SK-MEL-5 (cell line): ENCODE measurements around the gene SNTG2. TPM values are rescaled to one million over a fixed set of nuclear protein-coding genes. Genes with fewer than 3 reads are reported as not detected.

Source experiments
- DNase-seq: peaks from one replicate; pipeline ENCODE4 v3.0.0-alpha.2; 2016; ENCODE audit warnings: low read depth, low spot score
- in situ Hi-C: cut with HindIII; loops from 2 replicates; pipeline ENCODE4 v1.10.0; 2016; ENCODE audit warnings: low sequenced_read_pairs, high pct_unique_total_duplicates, low pct_unique_long_range_greater_than_20kb
- total RNA-seq: library from RNA; depleted of rRNA; stranded (reverse); fragments of >200 nt; shearing (Covaris generic); gene quantifications from 2 replicates; pipeline ENCODE4 v1.2.3, GENCODE V29; 2014

The SNTG2 gene
- total RNA-seq, 1 experiment from 2014 or later, result not detected

DNA sequence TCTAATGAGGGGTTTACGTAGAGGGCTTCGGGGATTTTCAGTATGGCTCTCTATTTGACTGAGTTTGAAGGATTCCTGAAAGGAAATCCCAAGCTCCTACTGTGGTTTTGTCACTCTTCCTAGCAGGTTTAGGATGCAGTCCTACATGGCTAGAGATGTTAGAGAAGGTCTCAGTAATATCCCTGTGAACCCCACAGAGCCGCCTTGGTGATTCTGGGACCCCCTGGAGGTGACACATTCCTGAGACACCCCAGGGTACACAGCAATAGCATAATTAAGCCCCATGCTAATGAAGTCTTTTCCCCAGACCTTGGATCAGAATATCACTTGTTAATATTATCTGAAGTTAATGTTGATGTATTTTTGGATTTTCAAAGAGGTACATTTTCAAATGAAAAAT is 103.8 kb downstream of the SNTG2 start:
- in situ Hi-C loops, result no loop called here
- no peak for DNase-seq

DNA sequence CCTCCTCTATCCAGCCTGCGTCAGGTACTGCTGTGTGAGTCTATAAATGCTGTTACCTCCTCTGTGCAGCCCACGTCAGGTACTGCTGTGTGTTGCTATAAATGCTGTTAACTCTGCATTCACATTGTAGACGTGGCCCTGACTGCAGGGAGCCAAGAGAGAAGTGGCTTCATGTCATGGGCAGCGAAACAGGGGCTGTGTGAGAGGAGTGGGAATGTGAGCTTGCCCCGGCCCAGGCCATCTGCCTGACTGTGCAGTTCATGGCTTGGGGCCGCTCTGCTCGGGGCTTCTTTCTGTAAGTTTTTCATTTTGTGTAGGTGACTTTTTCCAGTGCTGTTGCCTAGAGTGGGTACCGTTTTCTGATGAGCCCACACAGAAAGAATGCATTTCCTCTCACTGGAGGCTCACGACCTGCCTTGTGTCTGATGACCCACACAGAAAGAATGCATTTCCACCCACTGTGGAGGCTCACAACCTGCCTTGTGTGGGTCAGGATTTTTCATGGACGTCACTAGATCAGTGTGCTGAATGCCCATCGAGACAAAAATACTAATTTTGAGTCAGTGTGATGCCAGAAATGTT is 104.5 kb downstream of the SNTG2 start:
- in situ Hi-C loops, result no loop called here
- DNase-seq, result no peak

DNA sequence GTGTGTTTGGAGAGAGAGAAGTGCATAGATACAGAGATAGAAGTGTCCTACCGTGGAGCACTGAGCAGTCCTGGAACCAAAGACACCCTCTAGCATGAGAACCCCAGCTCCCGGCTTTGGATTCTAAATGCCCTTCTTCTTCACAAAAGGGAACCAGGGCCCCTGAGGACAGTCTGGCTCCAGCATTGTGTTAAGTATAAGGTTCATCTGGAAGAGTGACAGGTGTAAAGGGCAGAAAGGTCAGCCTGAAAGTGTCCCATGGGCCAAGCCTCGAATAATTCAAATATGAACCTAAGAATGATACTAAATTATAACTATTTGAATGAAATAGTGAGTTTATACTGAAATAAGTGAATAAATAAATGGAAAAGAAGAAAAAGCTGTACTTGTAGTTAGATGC is 109.7 kb downstream of the SNTG2 start:
- no peak for DNase-seq
- in situ Hi-C loops, result no loop called here

DNA sequence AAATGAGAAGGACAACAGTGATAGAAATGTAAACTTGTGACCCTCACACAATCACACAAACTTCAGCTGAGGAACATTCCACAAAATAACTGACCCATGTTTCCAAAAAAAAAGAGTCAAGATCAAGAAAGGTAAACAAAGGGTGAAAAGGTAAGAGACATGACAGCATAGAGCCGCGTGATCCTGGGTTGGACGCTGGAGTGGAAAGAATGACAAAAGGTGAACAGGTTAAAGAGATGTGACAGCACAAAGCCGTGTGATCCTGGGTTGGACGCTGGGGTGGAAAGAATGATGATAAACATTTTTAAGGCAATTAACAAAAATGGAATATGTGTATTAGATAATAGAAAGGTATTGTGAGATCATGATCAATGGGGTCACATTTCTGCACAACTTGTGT is 110.3 kb downstream of the SNTG2 start:
- in situ Hi-C loops, result no loop called here
- no peak for DNase-seq

DNA sequence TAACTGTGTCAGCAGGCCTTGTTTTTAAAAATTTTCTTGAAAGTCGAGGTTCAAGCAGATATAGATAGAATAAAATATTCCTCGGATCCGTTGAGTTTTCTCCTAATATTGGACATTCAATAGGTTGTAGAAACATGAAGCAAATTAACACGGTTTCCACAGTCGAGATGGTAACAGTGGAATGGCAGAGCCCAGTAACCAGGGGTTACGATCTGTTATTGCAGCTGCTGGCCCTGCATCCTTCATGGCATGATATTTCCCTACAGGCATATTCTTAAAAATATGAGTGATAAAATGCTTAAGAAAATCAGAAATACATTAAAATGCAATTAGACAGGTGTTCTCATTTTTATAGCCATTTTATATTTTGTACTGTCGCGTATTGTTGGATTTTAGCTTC is 117.6 kb downstream of the SNTG2 start:
- in situ Hi-C loops, result no loop called here

DNA sequence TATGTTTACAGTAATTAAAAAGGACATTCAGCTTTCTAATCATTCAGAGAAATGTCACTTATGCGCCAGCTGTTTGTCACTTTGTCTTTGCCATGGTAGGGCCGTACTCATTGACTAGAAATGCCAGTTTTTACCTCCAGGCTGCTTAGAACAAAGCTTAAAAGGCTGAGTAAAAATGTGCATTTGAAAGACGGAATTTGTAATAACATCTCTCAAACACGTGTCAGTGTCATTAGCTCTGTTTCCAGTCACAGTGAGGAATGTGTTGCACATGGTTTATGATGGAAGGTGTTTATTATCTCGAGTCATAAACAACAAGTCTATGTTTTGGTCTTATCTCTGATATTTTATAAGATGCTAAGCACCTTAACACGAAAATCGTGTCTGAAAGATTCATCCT is 118.2 kb downstream of the SNTG2 start:
- DNase-seq, result no peak
- in situ Hi-C loops, result no loop called here

More for the DNA sequence above, 117.6 kb downstream of the SNTG2 start:
- no peak for DNase-seq

DNA sequence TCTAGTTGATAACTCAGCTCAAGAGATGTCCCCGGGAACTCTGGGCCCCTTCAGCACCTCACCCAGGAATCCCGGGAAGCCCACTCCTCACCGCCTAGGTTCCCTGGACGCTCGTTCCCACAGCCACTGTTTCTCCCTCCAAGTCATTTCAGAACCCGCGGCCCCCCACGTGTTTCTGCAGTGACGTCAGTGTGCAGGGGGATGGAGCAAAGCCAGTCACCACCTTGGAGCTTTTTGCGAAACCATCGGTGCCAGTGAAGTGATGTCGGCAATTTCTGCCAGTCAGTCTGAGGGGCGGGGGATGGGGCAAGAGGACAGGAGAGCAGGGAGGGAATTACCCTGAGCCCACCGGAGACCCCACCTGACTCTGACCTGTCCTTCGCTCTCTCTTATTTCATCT is 119.2 kb downstream of the SNTG2 start:
- no peak for DNase-seq
- in situ Hi-C loops, result no loop called here

DNA sequence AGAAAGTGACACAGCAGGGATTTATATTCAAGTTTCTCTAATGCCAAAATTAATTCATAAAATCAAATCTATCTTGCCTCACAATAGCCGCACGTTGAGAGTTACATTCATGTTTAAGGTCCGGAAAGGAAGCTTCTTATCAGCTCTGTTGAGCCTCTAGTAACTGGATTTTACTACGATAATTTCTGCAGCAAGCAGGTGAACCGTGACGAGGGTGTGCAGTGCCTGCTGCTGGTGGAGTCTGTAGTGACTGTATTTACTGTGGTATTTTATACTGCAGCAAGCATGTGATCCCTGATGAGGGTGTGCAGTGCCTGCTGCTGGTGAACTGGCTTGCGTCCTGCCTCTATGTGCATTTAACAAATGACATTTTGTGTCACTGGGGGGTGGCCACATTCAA is 120.0 kb downstream of the SNTG2 start:
- in situ Hi-C loops, result no loop called here
- no peak for DNase-seq

DNA sequence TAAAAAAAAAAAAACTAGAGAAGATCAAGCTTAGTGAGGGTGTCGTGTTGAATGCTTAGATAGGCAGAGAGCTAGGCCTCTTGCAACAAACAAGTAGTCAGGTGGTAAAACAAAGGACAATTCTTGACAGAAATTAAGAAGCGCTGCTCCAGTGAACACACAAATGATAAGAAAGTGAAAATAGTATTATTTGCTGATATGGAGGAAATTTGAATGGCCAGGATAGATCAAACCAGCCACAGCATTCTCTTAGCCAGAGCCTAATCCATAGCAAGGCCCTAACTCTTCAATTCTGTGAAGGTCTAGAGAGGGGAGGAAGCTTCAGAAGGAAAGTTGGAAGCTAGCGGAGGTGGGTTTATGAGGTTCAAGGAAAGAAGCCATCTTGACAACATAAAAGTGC is 121.0 kb downstream of the SNTG2 start:
- in situ Hi-C loops, result no loop called here
- DNase-seq, result no peak

DNA sequence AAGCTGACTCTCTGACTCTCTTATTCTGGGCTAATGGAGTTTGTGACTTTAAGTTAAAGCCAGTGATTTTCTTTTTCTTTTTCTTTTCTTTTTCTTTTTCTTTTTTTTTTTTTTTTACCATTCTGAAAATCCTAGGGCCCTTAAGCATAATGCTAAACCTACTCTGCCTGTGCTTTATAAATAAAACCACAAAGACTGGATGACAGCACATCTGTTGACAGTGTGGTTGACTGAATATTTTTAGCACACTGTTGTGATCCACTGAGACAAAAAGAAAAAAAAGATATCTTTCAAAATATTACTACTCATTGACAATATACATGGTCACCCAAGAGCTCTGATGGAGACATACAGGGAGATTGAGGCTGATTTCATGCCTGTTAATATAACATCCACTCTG is 121.6 kb downstream of the SNTG2 start:
- in situ Hi-C loops, result no loop called here

DNA sequence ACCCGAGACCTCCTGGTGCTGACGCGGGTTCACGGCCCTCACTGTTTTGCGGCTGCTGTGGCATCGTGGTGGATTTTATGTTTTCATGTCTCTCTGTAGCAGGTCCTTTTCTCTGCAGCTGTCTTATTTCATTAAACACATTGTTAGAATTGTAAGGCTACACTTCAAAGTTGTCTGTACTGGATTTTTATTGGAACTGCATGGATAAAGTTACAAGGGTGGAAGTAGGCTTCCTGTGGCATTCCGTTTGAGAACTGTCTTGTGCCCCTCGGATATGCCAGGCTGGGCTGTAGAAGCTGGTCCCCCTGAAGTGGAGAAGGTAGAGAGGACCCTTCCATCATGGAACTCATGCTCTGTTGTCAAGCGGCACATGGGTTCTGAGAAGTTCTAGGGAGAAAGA is 127.3 kb downstream of the SNTG2 start:
- in situ Hi-C loops, result no loop called here
- no peak for DNase-seq

More for the DNA sequence above, 121.6 kb downstream of the SNTG2 start:
- DNase-seq, result no peak

DNA sequence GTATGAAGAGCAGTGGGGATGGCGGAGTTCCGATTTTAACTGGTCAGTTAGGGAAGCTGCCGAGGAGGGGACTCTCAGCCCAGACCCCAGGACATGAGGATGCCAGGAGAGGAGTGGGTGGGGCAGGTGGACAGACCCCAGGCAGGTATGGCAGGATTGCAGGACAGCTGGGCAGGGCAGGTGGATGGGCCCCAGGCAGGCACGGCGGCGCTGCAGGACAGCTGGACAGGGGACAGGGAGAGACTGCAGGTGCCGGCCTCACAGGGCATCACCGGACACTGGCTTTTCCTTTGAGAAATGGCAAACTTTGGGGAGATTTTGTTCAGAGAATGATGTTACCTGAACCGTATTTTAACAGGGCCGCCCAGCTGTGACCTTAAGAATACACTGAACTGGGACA is 127.7 kb downstream of the SNTG2 start:
- in situ Hi-C loops, result no loop called here
- no peak for DNase-seq

DNA sequence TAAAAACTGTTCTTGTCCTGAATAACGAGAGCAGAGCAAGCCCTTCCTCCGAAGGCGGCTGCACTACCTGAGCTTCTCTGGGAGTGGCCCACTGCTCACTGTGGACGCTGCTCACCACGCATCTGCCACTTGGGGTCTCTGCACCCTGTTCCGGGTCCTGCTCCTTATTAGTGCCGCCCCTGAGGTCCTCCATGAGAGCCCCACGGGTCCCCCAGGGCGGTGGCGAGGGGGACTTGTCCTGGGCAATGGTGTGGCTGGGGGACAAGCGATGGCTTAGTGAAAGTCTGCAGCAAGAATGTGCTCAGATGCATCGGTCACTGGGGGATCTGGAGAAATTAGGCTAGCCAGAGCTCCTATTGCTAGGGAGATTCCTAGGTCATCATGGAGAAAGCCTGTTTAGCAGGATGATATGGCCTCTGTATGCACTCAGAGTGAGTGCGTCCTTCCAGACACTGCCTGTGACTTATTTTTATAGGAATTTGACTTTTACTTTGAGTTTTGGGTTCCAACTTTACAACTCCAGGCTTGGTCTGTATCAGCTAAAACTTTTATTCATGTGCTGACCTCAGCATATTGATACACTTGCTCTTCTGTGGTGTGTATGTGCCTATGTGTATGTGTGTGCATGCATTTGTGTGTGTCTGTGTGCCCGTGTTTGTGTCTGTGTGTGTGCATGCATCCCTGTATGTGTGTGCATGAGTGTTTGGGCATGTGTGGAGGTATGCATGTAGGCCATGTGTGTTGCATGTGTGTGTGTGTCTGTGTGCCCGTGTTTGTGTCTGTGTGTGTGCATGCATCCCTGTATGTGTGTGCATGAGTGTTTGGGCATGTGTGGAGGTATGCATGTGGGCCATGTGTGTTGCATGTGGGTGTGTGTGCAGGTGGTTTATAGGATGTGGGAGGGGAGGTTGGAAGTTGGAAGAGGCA is 129.5 kb downstream of the SNTG2 start:
- in situ Hi-C loops, result no loop called here
- DNase-seq, result no peak

DNA sequence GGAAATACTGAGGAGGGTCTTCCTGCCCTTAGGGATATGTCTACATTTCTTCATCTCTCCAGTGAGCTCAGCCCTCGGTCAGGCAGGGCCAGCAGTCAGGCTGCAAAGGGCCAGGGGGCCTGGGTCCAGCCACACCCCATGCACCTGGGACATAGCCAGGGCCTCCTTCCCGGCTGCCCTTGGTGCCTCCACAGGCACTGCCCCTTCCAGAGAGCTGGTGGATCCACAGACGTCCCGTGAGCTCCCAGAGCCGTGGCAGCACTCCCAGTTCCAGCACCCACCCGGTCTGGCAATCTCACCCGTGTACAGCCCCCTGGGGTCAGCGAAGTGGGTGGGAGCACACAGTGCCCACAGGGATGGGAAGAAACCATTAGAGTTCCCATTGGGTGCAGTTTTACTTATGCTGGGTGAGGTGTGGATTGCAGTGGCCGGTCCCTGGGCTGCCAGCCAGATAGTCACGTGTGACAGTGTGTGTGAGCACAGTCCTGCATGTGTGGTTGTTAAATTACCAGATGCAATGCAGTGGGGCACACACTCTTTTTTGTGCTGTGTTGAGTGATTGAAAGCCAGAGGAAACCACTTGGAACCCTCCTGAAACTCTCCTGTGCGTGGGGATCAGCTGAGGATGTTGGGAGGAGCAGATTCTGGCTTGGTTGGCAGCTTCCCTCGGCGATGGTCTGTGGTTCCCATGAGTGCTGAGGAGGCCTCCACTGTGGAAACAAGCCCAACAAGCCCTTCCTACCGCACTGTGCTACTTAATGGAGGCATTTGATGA is 131.0 kb downstream of the SNTG2 start:
- no peak for DNase-seq
- in situ Hi-C loops, result no loop called here

DNA sequence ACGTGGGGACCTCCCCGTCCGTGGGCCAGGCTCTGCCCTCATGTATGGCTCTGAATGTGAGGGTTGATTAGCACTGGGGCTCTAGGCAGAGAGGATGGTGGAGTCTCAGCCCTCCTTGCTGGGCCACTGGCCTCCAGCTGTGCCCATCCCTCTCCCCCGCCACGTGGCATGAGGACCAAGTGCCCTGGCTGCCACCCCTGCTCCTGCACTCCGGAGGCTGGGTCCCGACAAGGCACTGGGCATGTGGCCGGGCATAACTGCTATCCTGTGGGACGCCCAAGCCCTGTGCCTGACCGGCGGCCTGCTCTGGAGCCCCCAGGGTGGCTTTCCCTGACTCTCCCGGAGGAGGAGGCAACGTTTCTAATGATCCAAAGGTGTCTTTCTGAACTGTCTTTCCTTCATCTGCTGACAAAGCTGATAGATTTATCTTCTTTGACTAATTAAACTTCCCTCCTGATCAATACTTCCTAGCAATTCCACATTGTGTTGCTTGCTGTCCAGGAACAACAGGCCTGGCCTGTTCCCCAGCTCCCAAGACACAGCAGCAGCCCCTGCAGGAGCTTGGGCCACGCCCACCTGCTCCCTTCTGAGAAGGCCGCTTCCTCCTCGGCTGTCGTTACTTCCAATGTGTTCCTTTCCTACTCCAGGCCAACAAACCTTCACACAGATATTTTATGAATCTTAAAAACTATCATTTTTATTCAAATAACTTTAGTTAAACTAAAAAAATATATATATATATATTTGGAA is 132.0 kb downstream of the SNTG2 start:
- in situ Hi-C loops, result no loop called here
- no peak for DNase-seq

DNA sequence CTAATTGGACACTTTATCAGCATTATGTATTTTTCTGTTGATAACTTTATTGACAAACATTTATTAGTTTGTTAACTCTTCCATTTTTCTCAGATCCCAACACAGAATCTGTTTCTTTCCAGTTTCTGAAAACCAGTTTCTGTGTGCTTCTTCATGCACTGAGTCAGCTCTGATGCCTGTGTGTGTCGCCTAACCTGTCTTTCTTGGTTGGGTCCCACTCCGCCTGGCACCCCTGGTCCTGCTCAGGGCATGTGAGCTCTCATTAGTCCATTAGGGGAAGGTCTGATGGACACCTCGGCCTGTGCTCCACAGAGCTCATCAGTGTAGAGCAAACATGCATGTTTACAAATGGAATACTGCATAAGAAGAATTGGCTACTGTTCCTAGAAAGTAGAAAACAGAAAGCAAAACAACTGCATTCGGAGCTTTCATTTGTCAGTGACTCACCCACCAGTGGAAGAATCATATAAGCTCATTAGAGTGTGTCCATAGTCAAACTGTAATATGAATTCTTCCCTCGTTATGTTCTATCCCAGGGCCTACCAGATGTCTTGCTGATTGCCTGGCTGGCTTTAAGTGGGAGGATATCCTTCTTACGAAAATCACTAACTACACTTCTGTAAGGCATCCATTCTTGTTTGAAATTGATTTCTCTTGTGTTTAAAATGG is 137.7 kb downstream of the SNTG2 start:
- in situ Hi-C loops, result no loop called here
- DNase-seq, result no peak

DNA sequence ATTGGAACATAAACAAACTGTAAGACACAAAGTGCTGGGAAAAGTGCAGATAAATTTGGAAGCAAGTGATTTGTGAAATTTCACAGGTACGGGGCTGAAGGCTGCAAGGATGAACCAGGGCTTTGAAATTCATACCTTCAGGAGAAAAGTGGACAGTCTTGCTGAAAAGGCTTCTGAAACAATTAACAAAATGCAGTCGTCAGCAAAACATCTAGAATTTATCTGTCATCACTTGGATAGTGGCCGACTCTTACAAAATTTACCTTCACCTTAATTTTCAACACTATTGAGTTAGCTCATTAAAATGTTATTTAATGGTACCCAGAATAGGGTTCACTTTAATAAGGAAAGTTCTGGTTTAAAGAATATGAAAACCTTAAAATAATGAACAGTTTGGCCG is 138.3 kb downstream of the SNTG2 start:
- no peak for DNase-seq
- in situ Hi-C loops, result no loop called here
